CD4-positive, alpha-beta memory T cell (primary cell): ENCODE measurements around the gene TUBB4B. TPM values are rescaled to one million over a fixed set of nuclear protein-coding genes. Genes with fewer than 3 reads are reported as not detected.

Source experiments
- CTCF ChIA-PET: fragments of 350-600 bp; sonication (Branson Sonifier 250); formaldehyde crosslinking; loops from one replicate; lab custom pipeline; 2021; ENCODE audit warnings: inconsistent platforms; ENCODE audit not compliant: partially characterized antibody; lab: Charles Lee
- POLR2A ChIA-PET: fragments of 350-600 bp; sonication (Branson Sonifier 250); formaldehyde crosslinking; loops from one replicate; lab custom pipeline; 2021; ENCODE audit not compliant: partially characterized antibody; lab: Charles Lee
- DNase-seq, 5 donors: peaks; one replicate each; pipeline versions ENCODE4 v3.0.0 to v3.0.0-alpha.2; 2020 to 2022; ENCODE audit warnings: mixed read lengths in 1 of 5
- H3K27ac ChIP-seq: one replicate; pipeline ENCODE4 v1.7.0; 2013; ENCODE audit warnings: low read depth, low read length
- H3K27me3 ChIP-seq: 2 replicates; pipeline ENCODE4 v1.7.0; 2013; ENCODE audit warnings: mild to moderate bottlenecking, low read length, moderate library complexity; ENCODE audit not compliant: insufficient read depth
- H3K36me3 ChIP-seq: 2 replicates; pipeline ENCODE4 v1.7.0; 2013; ENCODE audit warnings: mild to moderate bottlenecking, low read length, moderate library complexity; ENCODE audit not compliant: insufficient read depth
- H3K4me1 ChIP-seq: 2 replicates; pipeline ENCODE4 v1.7.0; 2013; ENCODE audit warnings: mild to moderate bottlenecking, low read length, moderate library complexity; ENCODE audit not compliant: insufficient read depth
- H3K4me3 ChIP-seq, 2 donors: one replicate each; pipeline ENCODE4 v1.7.0; 2013; ENCODE audit warnings: low read length in 2 of 2, mild to moderate bottlenecking in 1 of 2
- H3K9me3 ChIP-seq, 2 donors: one replicate each; pipeline ENCODE4 v1.7.0; 2013; ENCODE audit warnings: low read length in 2 of 2, control low read depth in 1 of 2; ENCODE audit not compliant: control insufficient read depth in 1 of 2
- H3K27ac Mint-ChIP-seq, 7 donors: one replicate each; pipeline ENCODE4 v1.8.0; 2020 to 2021; ENCODE audit warnings: mixed read lengths in 7 of 7, mild to moderate bottlenecking in 6 of 7, inconsistent platforms in 3 of 7, moderate library complexity in 3 of 7
- H3K27me3 Mint-ChIP-seq, 2 donors: one replicate each; pipeline ENCODE4 v1.8.0; 2020 to 2021; ENCODE audit warnings: mixed read lengths in 2 of 2
- H3K36me3 Mint-ChIP-seq, 2 donors: one replicate each; pipeline ENCODE4 v1.8.0; 2020 to 2021; ENCODE audit warnings: mixed read lengths in 2 of 2, inconsistent platforms in 1 of 2, mild to moderate bottlenecking in 1 of 2
- H3K4me1 Mint-ChIP-seq, 4 donors: one replicate each; pipeline ENCODE4 v1.8.0; 2020 to 2021; ENCODE audit warnings: mixed read lengths in 4 of 4, mild to moderate bottlenecking in 1 of 4
- H3K4me3 Mint-ChIP-seq, 8 donors: one replicate each; pipeline ENCODE4 v1.8.0; 2020 to 2021; ENCODE audit warnings: mixed read lengths in 8 of 8, mild to moderate bottlenecking in 7 of 8, moderate library complexity in 6 of 8, inconsistent platforms in 3 of 8
- H3K9me3 Mint-ChIP-seq, 8 donors: one replicate each; pipeline ENCODE4 v1.8.0; 2020 to 2021; ENCODE audit warnings: mixed read lengths in 8 of 8, mild to moderate bottlenecking in 5 of 8, inconsistent platforms in 3 of 8, moderate library complexity in 1 of 8
- intact Hi-C: fragments of 100-400 bp; cut with micrococcal nuclease; formaldehyde crosslinking; loops from one replicate; pipeline ENCODE4 v1.15.1; 2023
- polyA plus RNA-seq, 2 donors: library from polyadenylated mRNA; unstranded; fragments of 300-500 nt; fragmentation: Illumina TruSeq; gene quantifications; one replicate each; pipeline ENCODE4 v1.2.3, GENCODE V29; 2021
- total RNA-seq, 2 experiments: library from RNA; stranded (reverse); gene quantifications; one replicate each; pipeline ENCODE4 v1.2.3, GENCODE V29; 2021

TUBB4B gene
- total and polyA plus RNA-seq, 4 experiments from 2014 or later, result 53.1 to 103 (median 82.0) TPM

- no peaks in the 10 kb centered on the region for H3K9me3 Mint-ChIP-seq
- Histone ChIP-seq H3K36me3 (no peaks in the 10 kb centered on the region), H3K27me3 (no peaks in the 10 kb centered on the region), H3K9me3 (no peaks in the 10 kb centered on the region), H3K27ac (peak within 1 kb of the TSS; percentile 31), H3K4me1 (peaks cover 11% of the 10 kb centered on the region), H3K4me3 (peak within 1 kb of the TSS in 1 of 2 donors; percentile 47)
- H3K4me1 Mint-ChIP-seq, result peaks cover 4 to 19% (median 10%) of the 10 kb centered on the region in 4 donors
- intact Hi-C loops, result no loop called here
- POLR2A ChIA-PET, result interaction anchor here (0.8 to 2.0 kb wide), 2 partner anchors 23 to 37 kb away, joined by 3 to 10 read pairs; partner anchors contain the start of gene TUBB4B
- H3K4me3 Mint-ChIP-seq, result peak within 1 kb of the TSS; percentile 61 to 83 (median 80)
- peaks cover under 1 to 6% of the 10 kb centered on the region in 2 donors for H3K36me3 Mint-ChIP-seq
- H3K27ac Mint-ChIP-seq, result peak within 1 kb of the TSS in 3 of 7 donors; percentile 13 to 79 (median 66)
- DNase-seq, result no peak
- CTCF ChIA-PET, result no interaction called here
- peaks cover under 1 to 2% of the 10 kb centered on the region in 2 donors for H3K27me3 Mint-ChIP-seq
Measured at GRCh38 chr9:137277329-137278041, 36.4 kb downstream of the TUBB4B start, which contains the start of gene TOR4A. Gene TOR4A (plus strand): TSS chr9:137277726. CDS start chr9:137278690, 964 bp downstream.

GRCh38 chr9:137278061-137278701 is 37.1 kb downstream of the TUBB4B start:
- ChIA-PET CTCF (no interaction called here), POLR2A (interaction anchor here (0.8 to 2.0 kb wide), 2 partner anchors 24 to 37 kb away, joined by 3 to 10 read pairs; partner anchors contain the start of gene TUBB4B)
- peak overlapping the region in 1 of 2 donors; percentile 47 for H3K4me3 ChIP-seq
- no peaks in the 10 kb centered on the region for H3K9me3 ChIP-seq
- H3K36me3 Mint-ChIP-seq, result peaks cover 2 to 8% of the 10 kb centered on the region in 2 donors
- H3K27me3 Mint-ChIP-seq, result peaks cover 2 to 4% of the 10 kb centered on the region in 2 donors
- intact Hi-C loops, result no loop called here
- peak overlapping the region in 2 of 7 donors; percentile 66 to 79 for H3K27ac Mint-ChIP-seq
- no peaks in the 10 kb centered on the region for H3K36me3 ChIP-seq
- DNase-seq, result no peak
- H3K4me1 ChIP-seq, result peaks cover 11% of the 10 kb centered on the region
- H3K27ac ChIP-seq, result peak overlapping the region; percentile 31
- H3K9me3 Mint-ChIP-seq, result no peaks in the 10 kb centered on the region
- H3K27me3 ChIP-seq, result no peaks in the 10 kb centered on the region
- H3K4me1 Mint-ChIP-seq, result peaks cover 5 to 22% (median 10%) of the 10 kb centered on the region in 4 donors
- H3K4me3 Mint-ChIP-seq, result peak overlapping the region; percentile 61 to 83 (median 80)

DNA sequence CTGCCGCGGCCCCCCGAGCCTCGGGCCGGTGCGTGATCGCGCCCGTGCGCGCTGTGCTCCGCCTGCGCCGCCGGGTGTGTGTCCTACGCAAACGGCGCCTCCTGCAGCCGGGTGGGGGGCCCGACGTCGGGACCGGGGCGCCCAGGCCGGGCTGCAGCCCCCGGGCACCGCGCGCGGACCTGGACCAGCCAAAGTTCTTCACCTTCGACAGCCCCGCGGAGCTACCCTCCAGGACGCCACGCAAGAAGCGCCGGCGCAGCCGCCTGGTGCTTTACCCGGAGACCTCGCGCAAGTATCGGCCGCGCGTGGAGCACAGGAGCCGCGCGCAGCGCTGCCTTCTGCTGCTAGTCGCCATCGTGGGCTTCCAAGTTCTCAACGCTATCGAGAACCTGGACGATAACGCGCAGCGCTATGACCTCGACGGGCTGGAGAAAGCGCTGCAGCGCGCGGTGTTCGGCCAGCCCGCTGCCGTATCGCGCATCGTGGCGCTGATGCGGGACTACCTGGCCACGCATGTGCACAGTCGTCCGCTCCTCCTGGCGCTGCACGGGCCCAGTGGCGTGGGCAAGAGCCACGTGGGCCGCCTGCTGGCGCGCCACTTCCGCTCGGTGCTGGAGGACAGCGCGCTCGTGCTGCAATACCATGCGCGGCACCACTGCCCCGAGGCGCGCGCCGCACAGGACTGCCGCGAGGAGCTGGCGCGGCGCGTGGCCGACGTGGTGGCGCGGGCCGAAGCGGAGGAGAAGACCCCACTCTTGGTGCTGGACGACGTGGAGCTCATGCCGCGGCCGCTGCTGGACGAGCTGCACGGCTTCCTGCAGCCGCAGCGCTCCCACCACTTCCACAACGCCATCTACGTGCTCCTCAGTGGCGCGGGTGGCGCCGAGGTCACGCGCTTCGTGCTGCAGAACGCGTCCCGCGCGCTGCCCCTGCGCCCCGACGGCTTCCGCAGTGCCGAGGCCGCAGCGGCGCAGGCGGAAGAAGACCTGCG is 37.9 kb downstream of the TUBB4B start:
- Mint-ChIP-seq H3K27me3 (peaks cover 2 to 4% of the 10 kb centered on the region in 2 donors), H3K4me1 (peaks cover 5 to 22% (median 10%) of the 10 kb centered on the region in 4 donors), H3K4me3 (no peak overlapping the region), H3K36me3 (peaks cover 2 to 3% of the 10 kb centered on the region in 2 donors), H3K27ac (no peak overlapping the region), H3K9me3 (no peaks in the 10 kb centered on the region)
- Histone ChIP-seq H3K27ac (no peak overlapping the region), H3K36me3 (no peaks in the 10 kb centered on the region), H3K27me3 (no peaks in the 10 kb centered on the region), H3K9me3 (no peaks in the 10 kb centered on the region), H3K4me1 (peaks cover 11% of the 10 kb centered on the region), H3K4me3 (no peak overlapping the region)
- DNase-seq, result no peak
- CTCF ChIA-PET, result interaction anchor here (1.1 kb wide), 1 partner anchor 42 kb away, joined by 5 read pairs; no protein-coding TSS in a partner anchor
- POLR2A ChIA-PET, result no interaction called here
- intact Hi-C loops, result no loop called here

DNA sequence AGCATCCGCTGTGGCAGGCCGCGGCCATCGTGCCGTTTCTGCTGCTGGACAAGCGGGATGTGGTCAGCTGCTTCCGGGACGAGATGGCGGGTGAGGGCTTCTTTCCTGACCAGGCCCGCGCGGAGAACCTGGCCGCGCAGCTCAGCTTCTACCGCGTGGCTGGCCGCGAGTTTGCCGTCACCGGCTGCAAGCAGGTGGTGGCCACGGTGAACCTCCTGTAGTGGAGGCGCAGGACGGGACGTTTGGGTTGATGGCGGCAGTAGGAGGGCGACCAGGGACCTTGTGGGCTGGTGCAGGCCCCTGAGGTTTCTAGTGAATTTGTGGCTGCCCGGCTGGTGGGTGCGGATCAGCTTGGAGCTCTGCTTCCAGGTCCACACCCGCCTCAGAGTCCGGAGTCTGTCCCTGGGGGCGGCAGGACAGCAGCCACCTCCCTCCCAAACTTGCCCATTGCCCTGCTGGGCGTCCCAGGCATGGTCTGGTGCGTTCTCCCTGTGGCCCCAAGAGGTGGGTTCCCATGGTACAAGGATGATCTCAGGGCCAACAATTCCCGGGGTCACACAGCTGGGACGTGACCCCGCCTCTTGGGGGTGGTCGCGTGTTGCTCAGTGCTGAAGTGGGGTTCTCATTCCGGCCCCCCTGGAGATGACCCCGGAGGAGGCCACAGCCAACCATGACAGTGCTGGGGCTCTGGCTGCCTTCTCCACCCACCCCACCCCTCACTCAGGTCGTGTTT is 38.8 kb downstream of the TUBB4B start:
- Histone ChIP-seq H3K36me3 (no peaks in the 10 kb centered on the region), H3K9me3 (no peaks in the 10 kb centered on the region), H3K4me3 (no peak overlapping the region), H3K27me3 (no peaks in the 10 kb centered on the region), H3K4me1 (peaks cover 11% of the 10 kb centered on the region), H3K27ac (no peak overlapping the region)
- H3K9me3 Mint-ChIP-seq, result no peaks in the 10 kb centered on the region
- intact Hi-C loops, result no loop called here
- CTCF ChIA-PET, result interaction anchor here (1.1 kb wide), 1 partner anchor 43 kb away, joined by 5 read pairs; no protein-coding TSS in a partner anchor
- H3K4me3 Mint-ChIP-seq, result no peak overlapping the region
- H3K27ac Mint-ChIP-seq, result no peak overlapping the region
- H3K36me3 Mint-ChIP-seq, result peaks cover 2 to 3% of the 10 kb centered on the region in 2 donors
- POLR2A ChIA-PET, result no interaction called here
- peaks cover 2 to 4% of the 10 kb centered on the region in 2 donors for H3K27me3 Mint-ChIP-seq
- no peak for DNase-seq
- H3K4me1 Mint-ChIP-seq, result peaks cover 2 to 22% (median 9%) of the 10 kb centered on the region in 4 donors

DNA sequence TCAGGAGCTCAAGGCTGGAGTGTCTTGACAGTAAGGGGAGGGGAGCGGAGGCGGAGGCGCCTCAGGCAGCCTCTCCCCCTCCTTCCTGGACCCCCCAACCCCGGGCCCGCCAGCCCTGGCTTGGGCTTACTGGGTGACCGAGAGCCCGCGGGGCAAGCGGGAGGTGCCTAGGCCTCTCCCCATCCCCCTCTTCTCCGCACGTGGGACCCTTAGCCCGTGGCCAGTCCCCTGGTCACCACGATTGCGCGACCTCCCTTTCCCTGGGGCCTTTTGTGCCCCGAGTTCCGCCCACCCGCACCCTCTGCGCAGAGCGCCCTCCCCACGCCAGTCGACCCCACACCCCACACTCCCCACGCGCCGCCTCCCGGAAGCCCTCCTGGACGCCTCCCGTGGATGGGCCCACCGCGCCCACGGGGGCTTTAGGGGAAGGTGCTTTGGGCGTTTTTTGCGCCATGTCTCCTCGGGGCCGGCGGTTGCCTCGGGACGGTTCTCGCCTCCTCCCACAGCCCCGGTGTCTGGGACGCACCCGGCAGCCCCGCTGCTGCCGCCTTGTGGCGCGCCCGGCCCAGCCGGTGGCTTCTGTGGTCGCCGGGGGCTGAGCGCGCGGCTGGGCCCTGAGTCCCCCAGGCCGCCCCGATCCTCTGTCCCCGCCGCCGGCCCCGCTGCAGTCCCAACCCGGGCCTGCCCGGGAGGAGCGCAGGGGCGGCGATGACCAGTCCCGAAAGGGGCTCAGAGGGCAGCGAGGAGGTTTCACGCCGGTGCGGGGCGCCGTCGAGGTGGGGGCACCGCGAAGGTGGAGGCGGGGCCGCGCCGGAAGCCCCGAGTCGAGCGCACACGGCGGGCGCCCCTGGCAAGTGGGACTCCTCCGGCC is 39.6 kb downstream of the TUBB4B start:
- DNase-seq, result no peak
- Mint-ChIP-seq H3K4me3 (no peak overlapping the region), H3K27me3 (peaks cover 2 to 4% of the 10 kb centered on the region in 2 donors), H3K36me3 (peaks cover 2 to 3% of the 10 kb centered on the region in 2 donors), H3K27ac (no peak overlapping the region), H3K4me1 (peaks cover 2 to 16% (median 5%) of the 10 kb centered on the region in 4 donors), H3K9me3 (no peaks in the 10 kb centered on the region)
- no peaks in the 10 kb centered on the region for H3K36me3 ChIP-seq
- H3K4me1 ChIP-seq, result peaks cover 11% of the 10 kb centered on the region
- ChIA-PET POLR2A (no interaction called here), CTCF (interaction anchor here (1.1 kb wide), 1 partner anchor 44 kb away, joined by 5 read pairs; no protein-coding TSS in a partner anchor)
- no peak overlapping the region for H3K4me3 ChIP-seq
- intact Hi-C loops, result no loop called here
- no peaks in the 10 kb centered on the region for H3K9me3 ChIP-seq
- no peaks in the 10 kb centered on the region for H3K27me3 ChIP-seq
- H3K27ac ChIP-seq, result no peak overlapping the region
